ENCODE data around the gene ILK. TPM values are rescaled to one million over a fixed set of nuclear protein-coding genes. Genes with fewer than 3 reads are reported as not detected.

ILK gene
- total and polyA plus RNA-seq, 2 of the 13 experiments (the other 11 are each of a cell fraction or from before 2014, with no cell fraction given): 70.3 to 108 TPM

DNA sequence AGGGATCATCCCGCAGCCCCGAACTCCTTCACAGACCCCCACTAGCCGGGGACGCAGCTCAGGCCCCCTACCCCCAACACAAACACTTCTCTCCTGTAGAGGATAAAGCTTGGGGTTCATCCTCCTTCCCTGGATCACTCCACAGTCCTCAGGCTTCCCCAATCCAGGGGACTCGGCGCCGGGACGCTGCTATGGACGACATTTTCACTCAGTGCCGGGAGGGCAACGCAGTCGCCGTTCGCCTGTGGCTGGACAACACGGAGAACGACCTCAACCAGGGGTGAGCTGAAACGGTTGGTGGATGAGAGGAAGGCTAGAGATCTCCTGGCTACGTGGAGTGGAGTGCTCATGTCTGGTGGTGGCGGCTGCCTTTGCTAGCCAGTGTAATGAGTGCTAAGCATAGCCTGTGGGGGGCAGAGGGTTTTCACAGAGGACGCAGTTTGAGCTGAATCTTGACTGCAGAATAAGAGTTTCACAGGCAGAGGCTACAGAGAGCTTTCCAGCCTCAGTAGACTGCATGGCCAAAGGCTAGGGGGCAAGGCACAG, 580 bp downstream of the ILK start (continued):
- TF ChIP-seq, protein P1, sequence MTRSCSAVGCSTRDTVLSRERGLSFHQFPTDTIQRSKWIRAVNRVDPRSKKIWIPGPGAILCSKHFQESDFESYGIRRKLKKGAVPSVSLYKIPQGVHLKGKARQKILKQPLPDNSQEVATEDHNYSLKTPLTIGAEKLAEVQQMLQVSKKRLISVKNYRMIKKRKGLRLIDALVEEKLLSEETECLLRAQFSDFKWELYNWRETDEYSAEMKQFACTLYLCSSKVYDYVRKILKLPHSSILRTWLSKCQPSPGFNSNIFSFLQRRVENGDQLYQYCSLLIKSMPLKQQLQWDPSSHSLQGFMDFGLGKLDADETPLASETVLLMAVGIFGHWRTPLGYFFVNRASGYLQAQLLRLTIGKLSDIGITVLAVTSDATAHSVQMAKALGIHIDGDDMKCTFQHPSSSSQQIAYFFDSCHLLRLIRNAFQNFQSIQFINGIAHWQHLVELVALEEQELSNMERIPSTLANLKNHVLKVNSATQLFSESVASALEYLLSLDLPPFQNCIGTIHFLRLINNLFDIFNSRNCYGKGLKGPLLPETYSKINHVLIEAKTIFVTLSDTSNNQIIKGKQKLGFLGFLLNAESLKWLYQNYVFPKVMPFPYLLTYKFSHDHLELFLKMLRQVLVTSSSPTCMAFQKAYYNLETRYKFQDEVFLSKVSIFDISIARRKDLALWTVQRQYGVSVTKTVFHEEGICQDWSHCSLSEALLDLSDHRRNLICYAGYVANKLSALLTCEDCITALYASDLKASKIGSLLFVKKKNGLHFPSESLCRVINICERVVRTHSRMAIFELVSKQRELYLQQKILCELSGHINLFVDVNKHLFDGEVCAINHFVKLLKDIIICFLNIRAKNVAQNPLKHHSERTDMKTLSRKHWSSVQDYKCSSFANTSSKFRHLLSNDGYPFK (CRISPR knock-in tag; IDR thresholded peaks at IDR 0.05; ENCODE audit: borderline replicate concordance): peak; percentile 50; the same call in 1 of the 2 replicates
- TF ChIP-seq FOXO1 (CRISPR knock-in tag; IDR thresholded peaks at IDR 0.05) (no peak), NBN (conservative IDR thresholded peaks at IDR 0.05) (no peak), ZBTB3 (CRISPR knock-in tag; IDR thresholded peaks at IDR 0.05; ENCODE audit: borderline replicate concordance, low read depth) (no peak), ZSCAN22 (CRISPR knock-in tag; IDR thresholded peaks at IDR 0.05) (peak; percentile 95), ZNF672 (CRISPR knock-in tag; IDR thresholded peaks at IDR 0.05) (no peak), TGIF2 (CRISPR knock-in tag; IDR thresholded peaks at IDR 0.05) (no peak), ZFP90 (CRISPR knock-in tag; IDR thresholded peaks at IDR 0.05; ENCODE audit: borderline replicate concordance) (peak; percentile 91), ELF3 (CRISPR knock-in tag; IDR thresholded peaks at IDR 0.05) (no peak), ERF (CRISPR knock-in tag; IDR thresholded peaks at IDR 0.05) (no peak), CEBPB (IDR thresholded peaks at IDR 0.05; ENCODE audit: borderline replicate concordance, low read depth, low read length) (no peak), JUND (CRISPR knock-in tag; IDR thresholded peaks at IDR 0.05) (no peak)
- TF ChIP-seq, protein P2, sequence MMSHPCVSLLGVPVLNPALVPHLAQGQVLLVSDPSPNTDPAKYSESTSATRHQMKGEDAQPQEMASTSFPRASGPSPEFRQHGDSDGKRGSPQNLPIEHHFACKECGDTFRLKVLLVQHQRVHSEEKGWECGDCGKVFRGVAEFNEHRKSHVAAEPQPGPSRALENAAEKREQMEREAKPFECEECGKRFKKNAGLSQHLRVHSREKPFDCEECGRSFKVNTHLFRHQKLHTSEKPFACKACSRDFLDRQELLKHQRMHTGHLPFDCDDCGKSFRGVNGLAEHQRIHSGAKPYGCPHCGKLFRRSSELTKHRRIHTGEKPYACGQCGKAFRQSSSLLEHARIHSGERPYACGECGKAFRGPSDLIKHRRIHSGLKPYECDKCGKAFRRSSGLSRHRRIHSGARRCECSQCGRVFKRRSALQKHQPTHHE (CRISPR knock-in tag; IDR thresholded peaks at IDR 0.05; ENCODE audit: borderline replicate concordance): no peak; the same call in 1 of the 2 replicates
- TF ChIP-seq, protein P3, sequence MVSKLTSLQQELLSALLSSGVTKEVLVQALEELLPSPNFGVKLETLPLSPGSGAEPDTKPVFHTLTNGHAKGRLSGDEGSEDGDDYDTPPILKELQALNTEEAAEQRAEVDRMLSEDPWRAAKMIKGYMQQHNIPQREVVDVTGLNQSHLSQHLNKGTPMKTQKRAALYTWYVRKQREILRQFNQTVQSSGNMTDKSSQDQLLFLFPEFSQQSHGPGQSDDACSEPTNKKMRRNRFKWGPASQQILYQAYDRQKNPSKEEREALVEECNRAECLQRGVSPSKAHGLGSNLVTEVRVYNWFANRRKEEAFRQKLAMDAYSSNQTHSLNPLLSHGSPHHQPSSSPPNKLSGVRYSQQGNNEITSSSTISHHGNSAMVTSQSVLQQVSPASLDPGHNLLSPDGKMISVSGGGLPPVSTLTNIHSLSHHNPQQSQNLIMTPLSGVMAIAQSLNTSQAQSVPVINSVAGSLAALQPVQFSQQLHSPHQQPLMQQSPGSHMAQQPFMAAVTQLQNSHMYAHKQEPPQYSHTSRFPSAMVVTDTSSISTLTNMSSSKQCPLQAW (CRISPR knock-in tag; IDR thresholded peaks at IDR 0.05): 0 out of 2 replicates have a peak, but pooled peaks have one; percentile 9
- TF ChIP-seq, protein P4, sequence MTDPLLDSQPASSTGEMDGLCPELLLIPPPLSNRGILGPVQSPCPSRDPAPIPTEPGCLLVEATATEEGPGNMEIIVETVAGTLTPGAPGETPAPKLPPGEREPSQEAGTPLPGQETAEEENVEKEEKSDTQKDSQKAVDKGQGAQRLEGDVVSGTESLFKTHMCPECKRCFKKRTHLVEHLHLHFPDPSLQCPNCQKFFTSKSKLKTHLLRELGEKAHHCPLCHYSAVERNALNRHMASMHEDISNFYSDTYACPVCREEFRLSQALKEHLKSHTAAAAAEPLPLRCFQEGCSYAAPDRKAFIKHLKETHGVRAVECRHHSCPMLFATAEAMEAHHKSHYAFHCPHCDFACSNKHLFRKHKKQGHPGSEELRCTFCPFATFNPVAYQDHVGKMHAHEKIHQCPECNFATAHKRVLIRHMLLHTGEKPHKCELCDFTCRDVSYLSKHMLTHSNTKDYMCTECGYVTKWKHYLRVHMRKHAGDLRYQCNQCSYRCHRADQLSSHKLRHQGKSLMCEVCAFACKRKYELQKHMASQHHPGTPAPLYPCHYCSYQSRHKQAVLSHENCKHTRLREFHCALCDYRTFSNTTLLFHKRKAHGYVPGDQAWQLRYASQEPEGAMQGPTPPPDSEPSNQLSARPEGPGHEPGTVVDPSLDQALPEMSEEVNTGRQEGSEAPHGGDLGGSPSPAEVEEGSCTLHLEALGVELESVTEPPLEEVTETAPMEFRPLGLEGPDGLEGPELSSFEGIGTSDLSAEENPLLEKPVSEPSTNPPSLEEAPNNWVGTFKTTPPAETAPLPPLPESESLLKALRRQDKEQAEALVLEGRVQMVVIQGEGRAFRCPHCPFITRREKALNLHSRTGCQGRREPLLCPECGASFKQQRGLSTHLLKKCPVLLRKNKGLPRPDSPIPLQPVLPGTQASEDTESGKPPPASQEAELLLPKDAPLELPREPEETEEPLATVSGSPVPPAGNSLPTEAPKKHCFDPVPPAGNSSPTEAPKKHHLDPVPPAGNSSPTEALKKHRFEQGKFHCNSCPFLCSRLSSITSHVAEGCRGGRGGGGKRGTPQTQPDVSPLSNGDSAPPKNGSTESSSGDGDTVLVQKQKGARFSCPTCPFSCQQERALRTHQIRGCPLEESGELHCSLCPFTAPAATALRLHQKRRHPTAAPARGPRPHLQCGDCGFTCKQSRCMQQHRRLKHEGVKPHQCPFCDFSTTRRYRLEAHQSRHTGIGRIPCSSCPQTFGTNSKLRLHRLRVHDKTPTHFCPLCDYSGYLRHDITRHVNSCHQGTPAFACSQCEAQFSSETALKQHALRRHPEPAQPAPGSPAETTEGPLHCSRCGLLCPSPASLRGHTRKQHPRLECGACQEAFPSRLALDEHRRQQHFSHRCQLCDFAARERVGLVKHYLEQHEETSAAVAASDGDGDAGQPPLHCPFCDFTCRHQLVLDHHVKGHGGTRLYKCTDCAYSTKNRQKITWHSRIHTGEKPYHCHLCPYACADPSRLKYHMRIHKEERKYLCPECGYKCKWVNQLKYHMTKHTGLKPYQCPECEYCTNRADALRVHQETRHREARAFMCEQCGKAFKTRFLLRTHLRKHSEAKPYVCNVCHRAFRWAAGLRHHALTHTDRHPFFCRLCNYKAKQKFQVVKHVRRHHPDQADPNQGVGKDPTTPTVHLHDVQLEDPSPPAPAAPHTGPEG (CRISPR knock-in tag; IDR thresholded peaks at IDR 0.05): no peak
- TF ChIP-seq, protein P5, sequence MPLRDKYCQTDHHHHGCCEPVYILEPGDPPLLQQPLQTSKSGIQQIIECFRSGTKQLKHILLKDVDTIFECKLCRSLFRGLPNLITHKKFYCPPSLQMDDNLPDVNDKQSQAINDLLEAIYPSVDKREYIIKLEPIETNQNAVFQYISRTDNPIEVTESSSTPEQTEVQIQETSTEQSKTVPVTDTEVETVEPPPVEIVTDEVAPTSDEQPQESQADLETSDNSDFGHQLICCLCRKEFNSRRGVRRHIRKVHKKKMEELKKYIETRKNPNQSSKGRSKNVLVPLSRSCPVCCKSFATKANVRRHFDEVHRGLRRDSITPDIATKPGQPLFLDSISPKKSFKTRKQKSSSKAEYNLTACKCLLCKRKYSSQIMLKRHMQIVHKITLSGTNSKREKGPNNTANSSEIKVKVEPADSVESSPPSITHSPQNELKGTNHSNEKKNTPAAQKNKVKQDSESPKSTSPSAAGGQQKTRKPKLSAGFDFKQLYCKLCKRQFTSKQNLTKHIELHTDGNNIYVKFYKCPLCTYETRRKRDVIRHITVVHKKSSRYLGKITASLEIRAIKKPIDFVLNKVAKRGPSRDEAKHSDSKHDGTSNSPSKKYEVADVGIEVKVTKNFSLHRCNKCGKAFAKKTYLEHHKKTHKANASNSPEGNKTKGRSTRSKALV (CRISPR knock-in tag; IDR thresholded peaks at IDR 0.05): no peak
